Stimulated activated CD4-positive, alpha-beta T cell treated with anti-CD3 and anti-CD28 coated beads, Interleukin-1b, Interleukin-23, amount 100 ng/mL, for 4 hours (primary cell): Measurements from ENCODE around the gene EIF4A3.

Experiments used
- DNase-seq, 2 donors: peaks; one replicate each; pipeline ENCODE4 v3.0.0-alpha.2; 2020; ENCODE audit warnings: low read depth in 2 of 2

EIF4A3 gene

DNA sequence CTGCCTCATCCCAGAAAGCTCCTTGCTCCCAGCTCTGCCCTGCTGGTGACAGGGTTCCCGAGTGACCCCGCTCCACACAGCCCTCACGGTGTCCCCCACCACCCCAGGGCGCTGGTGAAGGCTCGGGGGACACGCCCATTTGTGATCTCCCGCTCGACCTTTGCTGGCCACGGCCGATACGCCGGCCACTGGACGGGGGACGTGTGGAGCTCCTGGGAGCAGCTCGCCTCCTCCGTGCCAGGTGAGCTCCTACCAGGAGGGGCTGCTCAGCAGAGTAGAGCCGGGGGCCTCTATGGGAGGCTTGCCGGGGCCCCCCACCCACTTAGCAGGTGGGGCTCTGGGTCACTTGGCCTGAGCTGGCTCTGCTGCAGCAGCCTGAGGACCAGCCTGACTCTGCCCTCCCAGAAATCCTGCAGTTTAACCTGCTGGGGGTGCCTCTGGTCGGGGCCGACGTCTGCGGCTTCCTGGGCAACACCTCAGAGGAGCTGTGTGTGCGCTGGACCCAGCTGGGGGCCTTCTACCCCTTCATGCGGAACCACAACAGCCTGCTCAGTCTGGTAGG, 34.4 kb downstream of the EIF4A3 start:
- DNase-seq, result no peak

DNA sequence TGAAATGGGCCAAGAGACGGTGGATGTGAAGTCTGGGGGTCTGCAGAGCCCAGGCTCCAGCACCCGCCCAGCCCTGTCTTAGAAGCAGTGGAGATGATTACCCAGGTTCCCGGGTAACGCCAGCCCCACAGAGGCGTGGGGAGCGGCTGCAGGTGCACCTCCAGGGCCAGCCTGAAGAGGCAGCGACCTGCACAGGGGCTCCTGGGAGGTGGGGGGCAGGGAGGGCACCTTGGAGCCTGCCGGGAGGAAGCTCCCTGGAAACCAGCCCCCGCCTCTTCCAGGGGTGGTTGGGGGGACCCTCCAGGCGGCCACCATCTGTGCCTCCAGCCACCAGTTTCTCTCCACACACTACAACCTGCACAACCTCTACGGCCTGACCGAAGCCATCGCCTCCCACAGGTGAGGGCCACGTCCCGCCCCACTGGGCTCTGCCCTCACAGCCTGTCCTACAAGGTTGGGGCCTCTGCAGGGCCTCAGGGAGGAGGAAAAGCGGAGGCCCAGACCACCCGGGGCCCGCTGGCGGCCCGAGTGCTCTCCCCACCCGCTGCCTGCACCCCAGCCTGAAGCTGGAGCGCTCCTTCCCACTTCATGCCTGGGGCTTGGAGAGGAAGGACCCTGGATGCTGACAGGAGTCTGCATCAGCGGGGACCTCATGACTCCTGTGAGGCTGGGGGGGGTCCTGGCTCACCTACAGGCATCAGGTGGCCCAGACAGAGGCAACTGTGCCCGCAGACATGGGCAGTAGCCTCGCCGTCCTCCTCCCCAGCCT, 35.0 kb downstream of the EIF4A3 start:
- DNase-seq, result no peak

DNA sequence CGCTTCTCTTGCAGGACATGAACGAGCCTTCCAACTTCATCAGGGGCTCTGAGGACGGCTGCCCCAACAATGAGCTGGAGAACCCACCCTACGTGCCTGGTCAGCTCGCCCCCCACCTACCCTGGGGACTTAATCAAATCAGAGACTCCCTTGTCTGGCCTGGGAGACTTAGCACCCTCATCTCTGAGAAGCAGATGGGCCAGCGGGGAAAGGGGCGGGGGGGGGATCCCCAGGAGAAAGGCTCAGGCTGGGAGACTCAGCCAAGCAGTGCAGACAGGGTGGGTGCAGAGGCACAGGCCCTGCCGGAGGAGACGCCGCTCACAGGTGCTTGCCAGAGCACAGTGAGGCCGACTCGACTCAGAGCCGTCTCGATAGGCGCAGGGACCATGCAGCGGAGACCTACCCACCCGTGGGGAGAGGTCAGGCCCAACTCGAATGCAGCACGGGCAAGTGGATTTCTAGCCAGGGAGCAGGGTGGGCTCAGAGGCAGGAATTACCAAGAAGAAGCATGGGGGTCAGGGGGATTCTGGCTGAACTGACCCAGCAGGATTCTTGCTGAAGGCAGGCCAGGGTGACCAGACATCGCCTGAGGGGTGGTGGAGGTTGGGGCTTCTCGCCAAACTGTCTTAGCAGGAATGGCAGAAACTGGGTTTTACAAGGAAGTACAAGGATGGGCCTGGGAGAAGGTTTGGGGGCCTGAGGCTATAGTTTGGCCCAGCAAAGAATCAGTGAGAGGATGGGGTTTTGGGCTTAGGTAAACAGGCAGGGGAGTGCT, 35.8 kb downstream of the EIF4A3 start:
- no peak for DNase-seq

DNA sequence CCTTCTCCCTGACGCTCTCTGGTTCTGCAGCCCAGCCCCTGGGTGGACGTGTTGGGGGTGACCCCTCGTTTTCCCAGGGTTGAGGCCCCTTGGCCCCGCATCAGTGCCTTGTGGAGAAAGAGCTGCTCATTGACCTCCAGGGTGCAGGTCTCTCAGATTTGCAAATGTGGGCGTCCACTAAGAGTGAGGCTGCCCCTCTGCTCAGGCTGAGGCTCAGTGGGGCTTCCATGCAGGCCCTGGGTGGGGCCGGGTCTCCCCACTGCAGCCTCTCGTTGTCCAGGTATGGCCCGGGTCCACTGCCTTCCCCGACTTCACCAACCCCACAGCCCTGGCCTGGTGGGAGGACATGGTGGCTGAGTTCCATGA, 36.5 kb downstream of the EIF4A3 start:
- DNase-seq, result no peak

DNA sequence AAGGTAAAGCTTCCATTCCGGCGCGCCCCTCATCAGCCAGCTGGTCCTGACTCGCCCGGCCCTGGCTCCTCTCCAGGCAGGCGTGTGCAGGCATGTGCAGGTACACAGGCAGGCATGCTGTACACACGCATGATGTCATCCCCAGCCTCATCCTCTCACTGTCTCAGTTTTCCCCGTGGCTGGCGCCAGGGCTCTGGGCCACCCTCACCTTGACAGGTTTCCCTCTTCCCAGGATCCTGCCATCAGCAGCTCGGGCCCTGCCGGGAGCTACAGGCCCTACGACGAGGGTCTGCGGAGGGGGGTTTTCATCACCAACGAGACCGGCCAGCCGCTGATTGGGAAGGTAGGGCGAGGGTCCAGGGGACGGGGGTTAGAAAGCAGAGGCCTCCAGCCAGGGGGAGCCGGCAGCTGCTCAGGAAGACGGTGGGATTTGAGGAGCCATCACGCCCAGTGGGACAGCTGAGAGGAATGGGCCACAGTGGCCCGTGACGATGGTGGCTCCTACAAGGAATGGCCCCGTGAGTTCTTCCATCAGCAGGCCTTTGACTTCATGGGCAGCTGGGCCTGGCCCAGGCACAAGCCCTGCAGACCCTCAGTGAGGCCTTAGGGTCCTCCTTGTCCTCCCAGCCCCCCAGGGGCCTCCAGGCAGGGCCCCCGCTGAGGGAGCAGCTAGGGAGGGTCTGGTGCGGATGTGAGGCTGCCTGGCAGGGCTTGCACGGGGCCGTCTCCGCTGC, 37.0 kb downstream of the EIF4A3 start:
- DNase-seq, result no peak

DNA sequence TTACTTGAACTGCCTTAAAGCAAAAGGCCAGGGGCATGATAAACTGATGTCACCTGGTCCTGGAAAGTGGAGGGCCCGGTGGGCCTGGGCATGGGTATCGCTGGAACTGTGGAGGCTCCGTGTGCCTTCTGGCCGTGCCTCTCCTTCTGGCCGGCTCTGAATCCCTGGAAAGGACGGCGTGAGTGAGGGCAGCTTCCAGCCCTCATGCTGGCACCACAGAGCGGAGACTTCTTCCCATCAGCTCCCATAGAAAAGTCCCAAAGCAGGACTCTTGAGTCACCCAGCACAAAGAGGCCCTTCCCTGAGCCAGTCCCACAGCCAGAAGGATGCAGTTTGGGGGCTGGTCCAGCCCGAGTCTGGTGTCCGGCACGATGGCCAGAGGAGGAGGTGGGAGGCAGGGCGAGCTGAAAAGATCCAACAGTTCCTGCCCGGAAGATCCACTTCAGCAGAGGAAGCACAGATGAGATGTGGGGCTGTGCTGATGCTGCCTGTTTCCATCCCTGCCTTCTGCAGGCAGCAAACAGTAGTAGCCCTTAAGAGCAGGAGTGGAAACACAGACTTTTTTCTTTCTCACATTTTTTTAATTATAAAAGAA, 37.8 kb downstream of the EIF4A3 start:
- no peak for DNase-seq

DNA sequence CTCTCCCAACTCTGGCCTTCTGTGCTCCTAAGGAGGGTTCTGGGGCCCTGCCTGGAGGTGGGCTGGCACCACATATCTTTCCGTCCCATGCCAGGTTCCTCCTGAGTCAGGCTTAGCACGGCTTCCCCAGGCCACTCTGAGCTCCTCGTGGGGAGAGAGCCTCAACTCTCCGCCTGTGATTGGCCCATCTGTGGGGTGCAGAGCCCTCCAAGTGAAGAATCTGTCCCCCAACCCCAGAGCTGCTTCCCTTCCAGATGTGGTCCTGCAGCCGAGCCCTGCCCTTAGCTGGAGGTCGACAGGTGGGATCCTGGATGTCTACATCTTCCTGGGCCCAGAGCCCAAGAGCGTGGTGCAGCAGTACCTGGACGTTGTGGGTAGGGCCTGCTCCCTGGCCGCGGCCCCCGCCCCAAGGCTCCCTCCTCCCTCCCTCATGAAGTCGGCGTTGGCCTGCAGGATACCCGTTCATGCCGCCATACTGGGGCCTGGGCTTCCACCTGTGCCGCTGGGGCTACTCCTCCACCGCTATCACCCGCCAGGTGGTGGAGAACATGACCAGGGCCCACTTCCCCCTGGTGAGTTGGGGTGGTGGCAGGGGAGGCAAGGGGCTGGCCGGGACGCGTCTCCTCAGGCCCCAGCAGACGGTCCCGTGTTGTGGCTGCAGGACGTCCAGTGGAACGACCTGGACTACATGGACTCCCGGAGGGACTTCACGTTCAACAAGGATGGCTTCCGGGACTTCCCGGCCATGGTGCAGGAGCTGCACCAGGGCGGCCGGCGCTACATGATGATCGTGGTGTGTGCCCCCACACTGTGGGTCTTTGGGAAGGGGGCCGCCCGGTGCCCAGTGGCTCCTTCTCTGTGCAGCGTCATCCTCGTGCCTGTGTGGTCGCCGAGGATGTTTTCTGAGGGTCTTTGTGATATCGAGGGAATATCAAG, 38.6 kb downstream of the EIF4A3 start:
- no peak for DNase-seq

DNA sequence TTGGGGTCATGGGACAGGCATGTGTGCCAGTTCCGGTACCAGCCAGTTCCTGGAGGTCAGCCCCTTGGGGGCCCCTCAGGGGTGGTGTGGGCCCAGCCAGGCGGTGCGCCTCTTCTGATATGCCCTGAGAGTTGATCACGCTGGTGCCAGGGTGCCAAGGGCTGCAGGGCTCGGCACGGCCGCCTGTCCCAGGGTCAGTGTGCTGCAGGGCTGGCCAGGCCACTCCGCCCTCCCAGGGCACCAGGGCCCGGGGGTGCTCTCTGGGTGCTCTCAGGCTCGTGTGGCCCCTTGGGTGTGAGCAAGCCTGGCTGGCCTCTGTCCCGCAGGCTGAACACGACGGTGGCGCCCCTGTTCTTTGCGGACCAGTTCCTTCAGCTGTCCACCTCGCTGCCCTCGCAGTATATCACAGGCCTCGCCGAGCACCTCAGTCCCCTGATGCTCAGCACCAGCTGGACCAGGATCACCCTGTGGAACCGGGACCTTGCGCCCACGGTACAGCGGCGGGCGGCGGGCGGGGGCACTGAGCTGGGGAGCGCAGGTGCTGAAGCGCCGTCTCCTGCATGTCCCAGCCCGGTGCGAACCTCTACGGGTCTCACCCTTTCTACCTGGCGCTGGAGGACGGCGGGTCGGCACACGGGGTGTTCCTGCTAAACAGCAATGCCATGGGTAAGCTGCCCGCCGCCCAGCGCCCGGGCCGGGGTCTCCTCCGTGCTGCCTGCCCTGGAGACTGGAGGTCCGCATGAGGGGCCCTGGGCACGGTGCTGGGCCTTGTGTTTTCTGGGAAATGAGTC, 39.5 kb downstream of the EIF4A3 start:
- no peak for DNase-seq

DNA sequence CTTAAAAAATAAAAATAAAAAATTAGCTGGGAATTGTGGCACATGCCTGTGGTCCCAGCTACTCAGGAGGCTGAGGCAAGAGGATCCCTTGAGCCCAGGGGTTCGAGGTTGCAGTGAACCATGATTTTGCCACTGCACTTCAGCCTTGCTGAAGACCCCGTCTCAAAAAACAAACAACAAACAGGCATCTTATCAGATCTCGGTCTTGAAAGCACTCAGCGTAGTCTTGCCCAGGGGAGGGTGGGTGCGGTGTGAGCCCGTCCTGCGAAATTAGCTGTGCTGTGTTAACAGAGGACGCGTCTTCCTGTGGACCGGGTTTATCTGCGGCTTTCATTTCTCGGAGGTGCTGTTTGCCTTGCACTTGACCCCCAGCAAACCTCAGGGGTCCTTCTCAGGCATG, 40.2 kb downstream of the EIF4A3 start:
- no peak for DNase-seq

DNA sequence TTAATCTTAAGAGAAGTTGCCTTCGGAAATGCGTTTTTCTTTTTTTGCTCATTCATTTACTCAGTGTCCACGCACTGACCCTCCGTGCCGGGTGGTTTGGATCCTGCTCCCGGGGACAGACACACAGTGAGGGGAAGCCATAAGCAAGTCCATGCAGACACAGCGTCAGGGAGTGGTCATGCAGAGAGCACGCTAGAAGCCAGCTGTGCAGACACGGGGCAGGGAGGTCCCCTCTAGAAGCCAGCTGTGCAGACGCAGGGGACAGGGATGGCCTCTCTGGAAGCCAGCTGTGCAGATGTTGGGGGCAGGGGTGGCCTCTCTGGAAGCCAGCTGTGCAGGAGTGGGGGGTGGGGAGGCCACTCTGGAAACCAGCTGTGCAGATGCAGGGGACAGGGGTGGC, 40.8 kb downstream of the EIF4A3 start:
- no peak for DNase-seq

DNA sequence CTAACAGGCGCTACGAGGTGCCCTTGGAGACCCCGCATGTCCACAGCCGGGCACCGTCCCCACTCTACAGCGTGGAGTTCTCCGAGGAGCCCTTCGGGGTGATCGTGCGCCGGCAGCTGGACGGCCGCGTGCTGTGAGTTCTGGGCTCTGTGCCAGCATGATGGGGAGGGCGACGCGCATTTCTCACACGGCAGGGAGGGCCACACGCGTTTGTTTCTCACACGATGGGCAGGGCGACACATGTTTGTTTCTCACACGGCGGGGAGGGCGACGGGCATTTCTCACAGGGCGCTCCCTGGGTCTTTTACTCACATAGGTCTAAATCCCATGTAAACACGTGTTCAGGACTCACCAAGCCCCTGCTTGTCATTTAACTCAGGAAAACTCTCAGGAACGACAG, 41.2 kb downstream of the EIF4A3 start:
- no peak for DNase-seq

DNA sequence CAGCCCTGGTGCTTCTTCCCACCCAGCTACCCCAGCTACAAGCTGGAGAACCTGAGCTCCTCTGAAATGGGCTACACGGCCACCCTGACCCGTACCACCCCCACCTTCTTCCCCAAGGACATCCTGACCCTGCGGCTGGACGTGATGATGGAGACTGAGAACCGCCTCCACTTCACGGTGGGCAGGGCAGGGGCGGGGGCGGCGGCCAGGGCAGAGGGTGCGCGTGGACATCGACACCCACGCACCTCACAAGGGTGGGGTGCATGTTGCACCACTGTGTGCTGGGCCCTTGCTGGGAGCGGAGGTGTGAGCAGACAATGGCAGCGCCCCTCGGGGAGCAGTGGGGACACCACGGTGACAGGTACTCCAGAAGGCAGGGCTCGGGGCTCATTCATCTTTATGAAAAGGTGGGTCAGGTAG, 42.0 kb downstream of the EIF4A3 start:
- no peak for DNase-seq

DNA sequence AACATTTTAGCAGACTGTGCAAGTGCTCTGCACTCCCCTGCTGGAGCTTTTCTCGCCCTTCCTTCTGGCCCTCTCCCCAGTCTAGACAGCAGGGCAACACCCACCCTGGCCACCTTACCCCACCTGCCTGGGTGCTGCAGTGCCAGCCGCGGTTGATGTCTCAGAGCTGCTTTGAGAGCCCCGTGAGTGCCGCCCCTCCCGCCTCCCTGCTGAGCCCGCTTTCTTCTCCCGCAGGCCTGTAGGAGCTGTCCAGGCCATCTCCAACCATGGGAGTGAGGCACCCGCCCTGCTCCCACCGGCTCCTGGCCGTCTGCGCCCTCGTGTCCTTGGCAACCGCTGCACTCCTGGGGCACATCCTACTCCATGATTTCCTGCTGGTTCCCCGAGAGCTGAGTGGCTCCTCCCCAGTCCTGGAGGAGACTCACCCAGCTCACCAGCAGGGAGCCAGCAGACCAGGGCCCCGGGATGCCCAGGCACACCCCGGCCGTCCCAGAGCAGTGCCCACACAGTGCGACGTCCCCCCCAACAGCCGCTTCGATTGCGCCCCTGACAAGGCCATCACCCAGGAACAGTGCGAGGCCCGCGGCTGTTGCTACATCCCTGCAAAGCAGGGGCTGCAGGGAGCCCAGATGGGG, 42.5 kb downstream of the EIF4A3 start:
- no peak for DNase-seq

DNA sequence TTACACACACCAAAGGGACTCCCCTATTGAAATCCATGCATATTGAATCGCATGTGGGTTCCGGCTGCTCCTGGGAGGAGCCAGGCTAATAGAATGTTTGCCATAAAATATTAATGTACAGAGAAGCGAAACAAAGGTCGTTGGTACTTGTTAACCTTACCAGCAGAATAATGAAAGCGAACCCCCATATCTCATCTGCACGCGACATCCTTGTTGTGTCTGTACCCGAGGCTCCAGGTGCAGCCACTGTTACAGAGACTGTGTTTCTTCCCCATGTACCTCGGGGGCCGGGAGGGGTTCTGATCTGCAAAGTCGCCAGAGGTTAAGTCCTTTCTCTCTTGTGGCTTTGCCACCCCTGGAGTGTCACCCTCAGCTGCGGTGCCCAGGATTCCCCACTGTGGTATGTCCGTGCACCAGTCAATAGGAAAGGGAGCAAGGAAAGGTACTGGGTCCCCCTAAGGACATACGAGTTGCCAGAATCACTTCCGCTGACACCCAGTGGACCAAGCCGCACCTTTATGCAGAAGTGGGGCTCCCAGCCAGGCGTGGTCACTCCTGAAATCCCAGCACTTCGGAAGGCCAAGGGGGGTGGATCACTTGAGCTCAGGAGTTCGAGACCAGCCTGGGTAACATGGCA, 43.4 kb downstream of the EIF4A3 start:
- DNase-seq, result no peak

DNA sequence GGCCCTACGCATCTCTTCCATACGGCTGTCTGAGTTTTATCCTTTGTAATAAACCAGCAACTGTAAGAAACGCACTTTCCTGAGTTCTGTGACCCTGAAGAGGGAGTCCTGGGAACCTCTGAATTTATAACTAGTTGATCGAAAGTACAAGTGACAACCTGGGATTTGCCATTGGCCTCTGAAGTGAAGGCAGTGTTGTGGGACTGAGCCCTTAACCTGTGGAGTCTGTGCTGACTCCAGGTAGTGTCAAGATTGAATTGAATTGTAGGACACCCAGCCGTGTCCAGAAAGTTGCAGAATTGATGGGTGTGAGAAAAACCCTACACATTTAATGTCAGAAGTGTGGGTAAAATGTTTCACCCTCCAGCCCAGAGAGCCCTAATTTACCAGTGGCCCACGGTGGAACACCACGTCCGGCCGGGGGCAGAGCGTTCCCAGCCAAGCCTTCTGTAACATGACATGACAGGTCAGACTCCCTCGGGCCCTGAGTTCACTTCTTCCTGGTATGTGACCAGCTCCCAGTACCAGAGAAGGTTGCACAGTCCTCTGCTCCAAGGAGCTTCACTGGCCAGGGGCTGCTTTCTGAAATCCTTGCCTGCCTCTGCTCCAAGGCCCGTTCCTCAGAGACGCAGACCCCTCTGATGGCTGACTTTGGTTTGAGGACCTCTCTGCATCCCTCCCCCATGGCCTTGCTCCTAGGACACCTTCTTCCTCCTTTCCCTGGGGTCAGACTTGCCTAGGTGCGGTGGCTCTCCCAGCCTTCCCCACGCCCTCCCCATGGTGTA, 44.1 kb downstream of the EIF4A3 start:
- no peak for DNase-seq

DNA sequence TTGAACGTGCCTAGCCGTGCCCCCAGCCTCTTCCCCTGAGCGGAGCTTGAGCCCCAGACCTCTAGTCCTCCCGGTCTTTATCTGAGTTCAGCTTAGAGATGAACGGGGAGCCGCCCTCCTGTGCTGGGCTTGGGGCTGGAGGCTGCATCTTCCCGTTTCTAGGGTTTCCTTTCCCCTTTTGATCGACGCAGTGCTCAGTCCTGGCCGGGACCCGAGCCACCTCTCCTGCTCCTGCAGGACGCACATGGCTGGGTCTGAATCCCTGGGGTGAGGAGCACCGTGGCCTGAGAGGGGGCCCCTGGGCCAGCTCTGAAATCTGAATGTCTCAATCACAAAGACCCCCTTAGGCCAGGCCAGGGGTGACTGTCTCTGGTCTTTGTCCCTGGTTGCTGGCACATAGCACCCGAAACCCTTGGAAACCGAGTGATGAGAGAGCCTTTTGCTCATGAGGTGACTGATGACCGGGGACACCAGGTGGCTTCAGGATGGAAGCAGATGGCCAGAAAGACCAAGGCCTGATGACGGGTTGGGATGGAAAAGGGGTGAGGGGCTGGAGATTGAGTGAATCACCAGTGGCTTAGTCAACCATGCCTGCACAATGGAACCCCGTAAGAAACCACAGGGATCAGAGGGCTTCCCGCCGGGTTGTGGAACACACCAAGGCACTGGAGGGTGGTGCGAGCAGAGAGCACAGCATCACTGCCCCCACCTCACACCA, 44.8 kb downstream of the EIF4A3 start:
- DNase-seq, result no peak
